Naive thymus-derived CD4-positive, alpha-beta T cell (primary cell): ENCODE measurements around the gene RIT1. TPM values are rescaled to one million over a fixed set of nuclear protein-coding genes. Genes with fewer than 3 reads are reported as not detected.
A peak's percentile ranks its signal among the peaks of the same experiment; 100 is the strongest.

Experiments
- ATAC-seq: fragments of 150-1000 bp; cut with Tn5 transposase; 2 replicates; pipeline ENCODE4 v1.10.0; 2021; ENCODE audit warnings: mild to moderate bottlenecking, moderate library complexity
- CTCF ChIA-PET: fragments of 350-600 bp; sonication (Branson Sonifier 250); formaldehyde crosslinking; loops from one replicate; lab custom pipeline; 2021; ENCODE audit warnings: antibody characterized with exemption; lab: Charles Lee
- POLR2A ChIA-PET: fragments of 350-600 bp; sonication (Branson Sonifier 250); formaldehyde crosslinking; loops from one replicate; lab custom pipeline; 2021; ENCODE audit warnings: antibody characterized with exemption, inconsistent platforms; lab: Charles Lee
- DNase-seq, 9 donors: peaks; one replicate each; pipeline versions ENCODE4 v3.0.0 to v3.0.0-alpha.2; 2020 to 2022; ENCODE audit warnings: mixed read lengths in 1 of 9
- H3K27ac ChIP-seq: one replicate; pipeline ENCODE4 v1.7.0; 2013; ENCODE audit warnings: mild to moderate bottlenecking, low read depth, low read length, moderate library complexity
- H3K27me3 ChIP-seq, 2 donors: one replicate each; pipeline ENCODE4 v1.7.0; 2013; ENCODE audit warnings: low read length in 2 of 2, mild to moderate bottlenecking in 2 of 2, moderate library complexity in 2 of 2; ENCODE audit not compliant: control insufficient read depth in 2 of 2, insufficient read depth in 2 of 2
- H3K36me3 ChIP-seq, 3 experiments: 1 replicate in 2 of 3; 2 replicates in 1 of 3; pipeline ENCODE4 v1.7.0; 2013; ENCODE audit warnings: low read length in 3 of 3, mild to moderate bottlenecking in 3 of 3, moderate library complexity in 1 of 3; ENCODE audit not compliant: insufficient read depth in 3 of 3, control insufficient read depth in 2 of 3
- H3K4me1 ChIP-seq, 2 donors: one replicate each; pipeline ENCODE4 v1.7.0; 2013; ENCODE audit warnings: low read length in 2 of 2, mild to moderate bottlenecking in 2 of 2, moderate library complexity in 1 of 2; ENCODE audit not compliant: control insufficient read depth in 2 of 2, insufficient read depth in 2 of 2
- H3K4me3 ChIP-seq: 2 replicates; pipeline ENCODE4 v1.7.0; 2013; ENCODE audit warnings: mild to moderate bottlenecking, low read length
- H3K9me3 ChIP-seq, 3 experiments: 1 replicate in 2 of 3; 2 replicates in 1 of 3; pipeline ENCODE4 v1.7.0; 2013; ENCODE audit warnings: low read length in 3 of 3; ENCODE audit not compliant: control insufficient read depth in 2 of 3
- H3K27ac Mint-ChIP-seq, 9 donors: one replicate each; pipeline ENCODE4 v1.8.0; 2020 to 2022; ENCODE audit warnings: mixed read lengths in 9 of 9, mild to moderate bottlenecking in 8 of 9, moderate library complexity in 5 of 9, inconsistent platforms in 2 of 9
- H3K27me3 Mint-ChIP-seq, 5 donors: one replicate each; pipeline ENCODE4 v1.8.0; 2021 to 2022; ENCODE audit warnings: mixed read lengths in 5 of 5, mild to moderate bottlenecking in 1 of 5
- H3K36me3 Mint-ChIP-seq, 5 donors: one replicate each; pipeline ENCODE4 v1.8.0; 2020 to 2022; ENCODE audit warnings: mixed read lengths in 5 of 5, mild to moderate bottlenecking in 3 of 5, inconsistent platforms in 1 of 5
- H3K4me1 Mint-ChIP-seq, 7 donors: one replicate each; pipeline ENCODE4 v1.8.0; 2020 to 2022; ENCODE audit warnings: mixed read lengths in 7 of 7, mild to moderate bottlenecking in 3 of 7, inconsistent platforms in 1 of 7
- H3K4me3 Mint-ChIP-seq, 10 donors: one replicate each; pipeline ENCODE4 v1.8.0; 2020 to 2022; ENCODE audit warnings: mild to moderate bottlenecking in 10 of 10, mixed read lengths in 10 of 10, moderate library complexity in 6 of 10, inconsistent platforms in 2 of 10
- H3K9me3 Mint-ChIP-seq, 11 donors: one replicate each; pipeline ENCODE4 v1.8.0; 2020 to 2022; ENCODE audit warnings: mixed read lengths in 11 of 11, mild to moderate bottlenecking in 4 of 11, inconsistent platforms in 1 of 11, moderate library complexity in 1 of 11
- intact Hi-C, 2 donors: fragments of 100-400 bp; cut with micrococcal nuclease; formaldehyde crosslinking; loops; one replicate each; pipeline ENCODE4 v1.15.1; 2023
- polyA plus RNA-seq, 2 donors: library from polyadenylated mRNA; unstranded; fragments of 300-500 nt; fragmentation: Illumina TruSeq; gene quantifications; one replicate each; pipeline ENCODE4 v1.2.3, GENCODE V29; 2021
- total RNA-seq, 6 experiments: library from RNA in 5 of 6; stranded (reverse) in 5 of 6; gene quantifications; 1 replicate in 5 of 6; 2 replicates in 1 of 6; pipeline ENCODE4 v1.2.3 and lab custom pipeline; 2021 to 2026

The RIT1 gene
- total and polyA plus RNA-seq, 7 experiments from 2014 or later, result 19.1 to 83.9 (median 38.4) TPM

DNA sequence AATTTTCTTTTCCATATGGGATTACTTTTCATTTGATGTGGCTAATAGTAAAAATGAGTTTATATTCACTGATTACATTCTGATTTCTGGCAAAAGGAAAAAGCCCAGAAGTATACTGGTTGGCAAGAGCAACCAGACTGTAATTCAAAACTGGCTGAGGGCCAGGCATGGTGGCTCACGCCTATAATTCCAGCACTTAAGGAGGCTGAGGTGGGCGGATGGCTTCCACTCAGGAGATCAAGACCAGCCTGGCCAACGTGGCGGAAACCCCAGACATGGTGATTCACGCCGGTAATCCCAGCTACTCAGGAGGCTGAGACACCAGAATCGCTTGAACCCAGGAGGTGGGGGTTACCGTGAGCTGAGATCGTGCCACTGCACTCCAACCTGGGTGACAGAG is 37.3 kb downstream of the RIT1 start:
- POLR2A ChIA-PET, result interaction anchor here (1.6 kb wide), 1 partner anchor 9 kb away, joined by 3 read pairs; no protein-coding TSS in a partner anchor
- no peaks in the 10 kb centered on the region for H3K27me3 ChIP-seq
- no peak overlapping the region for H3K4me3 Mint-ChIP-seq
- H3K4me1 ChIP-seq, result no peaks in the 10 kb centered on the region
- H3K4me1 Mint-ChIP-seq, result no peaks in the 10 kb centered on the region
- H3K36me3 Mint-ChIP-seq, result peaks cover 0 to 2% (median 0%) of the 10 kb centered on the region in 5 donors
- H3K27me3 Mint-ChIP-seq, result no peaks in the 10 kb centered on the region
- no peak overlapping the region for H3K27ac Mint-ChIP-seq
- no peak overlapping the region for H3K27ac ChIP-seq
- CTCF ChIA-PET, result no interaction called here
- intact Hi-C loops, result no loop called here
- ATAC-seq, result no peak
- H3K36me3 ChIP-seq, result no peaks in the 10 kb centered on the region
- H3K4me3 ChIP-seq, result no peak overlapping the region
- no peaks in the 10 kb centered on the region for H3K9me3 Mint-ChIP-seq
- DNase-seq, result no peak
- no peaks in the 10 kb centered on the region for H3K9me3 ChIP-seq

DNA sequence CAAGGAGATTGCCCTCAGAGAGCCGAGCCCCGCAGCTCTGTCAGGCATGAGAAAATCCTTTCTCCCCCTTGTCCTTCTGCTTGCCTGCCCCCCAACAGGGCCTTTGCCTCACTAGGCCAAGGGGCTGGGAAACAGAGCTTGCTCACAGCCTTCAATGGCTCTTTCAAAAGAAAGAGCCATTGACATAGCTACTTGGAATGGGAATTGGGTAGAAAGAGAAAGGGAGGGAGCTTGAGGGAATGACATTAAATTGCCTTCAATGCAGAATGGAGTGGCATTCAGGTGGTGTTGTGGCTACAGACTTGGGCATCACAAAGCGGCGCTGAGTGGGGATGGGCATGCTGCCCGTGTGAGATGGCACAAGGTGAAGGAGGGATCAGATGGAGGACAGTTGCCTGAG is 38.6 kb downstream of the RIT1 start:
- no peak for DNase-seq
- no peak overlapping the region for H3K4me3 Mint-ChIP-seq
- Histone ChIP-seq H3K4me3 (no peak overlapping the region), H3K27me3 (no peaks in the 10 kb centered on the region), H3K36me3 (no peaks in the 10 kb centered on the region), H3K9me3 (no peaks in the 10 kb centered on the region), H3K4me1 (no peaks in the 10 kb centered on the region), H3K27ac (no peak overlapping the region)
- intact Hi-C loops, result no loop called here
- ChIA-PET POLR2A (interaction anchor here (1.5 to 1.6 kb wide), 2 partner anchors 10 to 13 kb away, joined by 3 to 4 read pairs; partner anchors contain the start of gene SYT11), CTCF (no interaction called here)
- peaks cover 0 to 2% (median 0%) of the 10 kb centered on the region in 5 donors for H3K36me3 Mint-ChIP-seq
- H3K9me3 Mint-ChIP-seq, result no peaks in the 10 kb centered on the region
- H3K4me1 Mint-ChIP-seq, result no peaks in the 10 kb centered on the region
- no peak overlapping the region for H3K27ac Mint-ChIP-seq
- no peak for ATAC-seq
- H3K27me3 Mint-ChIP-seq, result no peaks in the 10 kb centered on the region

DNA sequence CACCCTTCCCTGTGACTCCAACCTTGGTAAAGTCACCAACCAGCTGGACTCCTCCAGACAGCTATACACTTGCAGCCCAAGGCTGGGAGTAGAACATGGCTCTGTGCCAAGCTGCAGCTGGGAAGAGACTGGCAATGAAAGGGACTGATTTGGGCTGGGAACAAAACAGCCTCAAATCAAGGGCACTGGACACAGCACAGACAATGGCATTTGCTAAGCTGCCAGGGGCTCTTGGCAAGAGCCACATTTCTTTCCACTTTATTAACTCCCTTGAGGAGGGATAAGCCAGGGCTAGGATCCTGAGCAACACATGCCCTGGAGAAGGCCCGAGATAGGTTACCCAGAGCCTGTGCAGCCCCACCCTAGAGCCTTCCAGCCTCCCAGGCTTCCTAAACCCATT is 39.8 kb downstream of the RIT1 start:
- Mint-ChIP-seq H3K4me1 (no peaks in the 10 kb centered on the region), H3K27ac (no peak overlapping the region), H3K36me3 (peaks cover 0 to 2% (median 0%) of the 10 kb centered on the region in 5 donors), H3K4me3 (no peak overlapping the region), H3K9me3 (no peaks in the 10 kb centered on the region), H3K27me3 (no peaks in the 10 kb centered on the region)
- H3K9me3 ChIP-seq, result no peaks in the 10 kb centered on the region
- DNase-seq (no peak), ATAC-seq (no peak)
- H3K36me3 ChIP-seq, result no peaks in the 10 kb centered on the region
- no peak overlapping the region for H3K27ac ChIP-seq
- intact Hi-C loops, result no loop called here
- no peaks in the 10 kb centered on the region for H3K27me3 ChIP-seq
- H3K4me3 ChIP-seq, result no peak overlapping the region
- H3K4me1 ChIP-seq, result no peaks in the 10 kb centered on the region
- ChIA-PET CTCF (no interaction called here), POLR2A (no interaction called here)

DNA sequence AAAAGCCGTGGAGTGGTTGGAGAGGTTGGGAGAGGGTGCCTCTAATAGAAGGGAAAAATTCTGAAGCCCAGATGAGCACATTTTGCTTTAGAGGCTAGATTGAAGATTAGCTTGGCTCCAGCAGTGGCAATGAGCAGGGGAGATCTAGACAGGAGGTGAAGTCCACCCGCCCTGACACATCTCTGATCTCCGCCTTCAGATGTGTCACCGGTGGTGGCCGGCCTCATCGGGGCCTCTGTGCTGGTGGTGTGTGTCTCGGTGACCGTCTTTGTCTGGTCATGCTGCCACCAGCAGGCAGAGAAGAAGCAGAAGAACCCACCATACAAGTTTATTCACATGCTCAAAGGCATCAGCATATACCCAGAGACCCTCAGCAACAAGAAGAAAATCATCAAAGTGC is 43.4 kb downstream of the RIT1 start:
- ChIA-PET POLR2A (no interaction called here), CTCF (no interaction called here)
- H3K4me3 ChIP-seq, result no peak overlapping the region
- Mint-ChIP-seq H3K36me3 (peaks cover 0 to 2% (median 0%) of the 10 kb centered on the region in 5 donors), H3K27ac (no peak overlapping the region), H3K4me3 (no peak overlapping the region), H3K4me1 (no peaks in the 10 kb centered on the region), H3K27me3 (peaks cover 0 to 1% (median under 1%) of the 10 kb centered on the region in 5 donors), H3K9me3 (no peaks in the 10 kb centered on the region)
- no peak for ATAC-seq
- H3K36me3 ChIP-seq, result no peaks in the 10 kb centered on the region
- intact Hi-C loops, result no loop called here
- DNase-seq, result no peak
- no peaks in the 10 kb centered on the region for H3K9me3 ChIP-seq
- H3K4me1 ChIP-seq, result no peaks in the 10 kb centered on the region
- H3K27ac ChIP-seq, result no peak overlapping the region
- H3K27me3 ChIP-seq, result no peaks in the 10 kb centered on the region

DNA sequence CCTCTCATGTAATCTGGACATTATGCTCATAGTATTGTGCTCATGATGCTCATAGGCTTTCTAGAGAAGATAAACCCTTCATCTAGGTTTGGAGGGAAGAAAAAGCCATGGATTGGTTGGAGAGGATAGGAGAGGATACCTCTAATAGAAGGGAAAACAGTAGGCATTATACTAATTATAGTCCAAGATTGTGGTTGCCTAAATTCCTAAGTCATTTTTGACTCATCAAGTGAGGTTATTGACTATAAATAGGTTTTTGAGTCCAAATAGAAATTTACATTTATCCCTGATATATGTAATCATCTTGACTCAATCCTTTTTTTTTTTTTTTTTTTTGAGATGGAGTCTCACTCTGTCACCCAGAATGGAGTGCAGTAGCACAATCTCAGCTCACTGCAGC is 46.8 kb downstream of the RIT1 start:
- no peak for ATAC-seq
- ChIA-PET CTCF (interaction anchor here (0.6 kb wide), 1 partner anchor 542 kb away, joined by 4 read pairs; no protein-coding TSS in a partner anchor), POLR2A (interaction anchor here (0.6 kb wide), 1 partner anchor 438 kb away, joined by 3 read pairs; no protein-coding TSS in a partner anchor)
- no peak overlapping the region for H3K27ac ChIP-seq
- H3K9me3 ChIP-seq, result no peaks in the 10 kb centered on the region
- Mint-ChIP-seq H3K9me3 (no peaks in the 10 kb centered on the region), H3K27me3 (peaks cover 0 to 21% (median 11%) of the 10 kb centered on the region in 5 donors), H3K36me3 (peaks cover 0 to 5% (median 0%) of the 10 kb centered on the region in 5 donors), H3K27ac (no peak overlapping the region), H3K4me1 (peaks cover 0 to 25% (median 3%) of the 10 kb centered on the region in 7 donors), H3K4me3 (no peak overlapping the region)
- no peaks in the 10 kb centered on the region for H3K27me3 ChIP-seq
- no peak overlapping the region for H3K4me3 ChIP-seq
- H3K36me3 ChIP-seq, result no peaks in the 10 kb centered on the region
- H3K4me1 ChIP-seq, result peaks cover 5 to 11% of the 10 kb centered on the region in 2 donors
- intact Hi-C loops, result no loop called here
- no peak for DNase-seq

DNA sequence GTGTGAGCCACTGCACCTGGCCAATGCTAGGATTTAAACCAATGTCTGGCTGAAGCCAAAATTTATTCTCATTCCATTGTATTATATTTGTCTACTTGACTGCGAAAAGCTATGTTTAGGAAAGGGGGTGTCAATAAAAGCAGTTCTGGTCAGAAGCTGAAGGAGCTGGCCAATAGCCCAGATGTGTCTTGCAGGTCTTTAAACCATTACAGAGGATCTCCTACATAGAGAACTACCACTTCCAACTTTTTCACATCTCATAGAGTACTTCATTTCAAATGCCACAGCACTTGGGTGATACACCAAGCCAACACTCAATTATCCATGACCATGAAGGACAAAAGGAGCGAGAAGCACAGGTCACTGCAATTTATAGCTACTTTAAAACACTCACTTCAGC is 49.3 kb downstream of the RIT1 start:
- ATAC-seq (no peak), DNase-seq (no peak)
- Mint-ChIP-seq H3K27me3 (peaks cover 0 to 24% (median 11%) of the 10 kb centered on the region in 5 donors), H3K27ac (no peak overlapping the region), H3K4me1 (peaks cover 0 to 42% (median 20%) of the 10 kb centered on the region in 7 donors), H3K4me3 (no peak overlapping the region), H3K36me3 (peaks cover 0 to 7% (median 0%) of the 10 kb centered on the region in 5 donors), H3K9me3 (no peaks in the 10 kb centered on the region)
- Histone ChIP-seq H3K27me3 (no peaks in the 10 kb centered on the region), H3K36me3 (no peaks in the 10 kb centered on the region), H3K4me3 (no peak overlapping the region), H3K27ac (no peak overlapping the region), H3K4me1 (peaks cover 10 to 12% of the 10 kb centered on the region in 2 donors), H3K9me3 (no peaks in the 10 kb centered on the region)
- POLR2A ChIA-PET, result no interaction called here
- CTCF ChIA-PET, result interaction anchor here (0.6 kb wide), 1 partner anchor 118 kb away, joined by 3 read pairs; no protein-coding TSS in a partner anchor
- intact Hi-C loops, result no loop called here

DNA sequence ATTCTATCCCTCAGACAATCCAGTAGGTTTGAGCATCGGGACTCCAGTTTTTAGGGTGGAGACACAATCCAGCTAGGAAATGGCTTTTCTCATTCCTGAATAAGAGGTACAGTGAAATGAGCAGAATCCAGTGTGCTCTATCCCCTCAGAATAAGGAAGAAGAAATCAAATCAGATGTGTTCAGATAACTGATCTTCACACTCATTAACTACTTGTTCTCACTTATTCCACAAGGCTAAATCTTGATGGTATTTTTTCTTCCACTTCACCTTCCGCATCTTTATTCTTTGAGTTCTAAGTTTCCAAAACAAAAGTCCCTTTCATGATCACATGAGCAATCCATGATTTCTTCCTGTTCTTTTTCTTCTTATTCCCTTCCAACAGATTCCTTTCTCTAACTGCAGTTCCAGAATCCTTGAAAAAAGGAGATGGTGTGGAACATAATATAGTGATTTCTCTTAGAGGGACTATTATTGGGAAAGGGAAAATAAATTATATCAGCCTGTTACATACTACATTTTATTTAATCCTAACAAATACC is 50.1 kb downstream of the RIT1 start:
- Histone ChIP-seq H3K27me3 (no peaks in the 10 kb centered on the region), H3K4me1 (peaks cover 16 to 18% of the 10 kb centered on the region in 2 donors), H3K4me3 (no peak overlapping the region), H3K9me3 (no peaks in the 10 kb centered on the region), H3K36me3 (no peaks in the 10 kb centered on the region), H3K27ac (no peak overlapping the region)
- Mint-ChIP-seq H3K27ac (peak overlapping the region in 1 of 9 donors; percentile 74), H3K27me3 (peaks cover 0 to 24% (median 11%) of the 10 kb centered on the region in 5 donors), H3K4me3 (peak overlapping the region in 2 of 10 donors; percentile 39 to 95), H3K36me3 (peaks cover 0 to 8% (median 0%) of the 10 kb centered on the region in 5 donors), H3K4me1 (peaks cover 0 to 44% (median 28%) of the 10 kb centered on the region in 7 donors), H3K9me3 (no peaks in the 10 kb centered on the region)
- intact Hi-C loops, result no loop called here
- no peak for DNase-seq
- POLR2A ChIA-PET, result interaction anchor here (0.7 kb wide), 1 partner anchor 176 kb away, joined by 3 read pairs; no protein-coding TSS in a partner anchor
- no peak for ATAC-seq
- CTCF ChIA-PET, result no interaction called here
